OCI-LY1 (cell line): ENCODE data around the gene RAPGEF1.

Experiments
- H2AFZ ChIP-seq: fragments of 200-600 bp; sonication (generic), shearing (Covaris generic); 2 replicates; pipeline ENCODE4 v1.6.0; 2014; ENCODE audit warnings: antibody characterized with exemption, mild to moderate bottlenecking, low read length
- H3F3A ChIP-seq: fragments of 200-600 bp; sonication (generic), shearing (Covaris generic); 2 replicates; pipeline ENCODE4 v1.6.0; 2014; ENCODE audit warnings: mild to moderate bottlenecking, antibody characterized with exemption, low read length, moderate library complexity; ENCODE audit not compliant: insufficient read depth
- H3K27ac ChIP-seq: fragments of 200-600 bp; sonication (generic); 2 replicates; pipeline ENCODE4 v1.5.1; 2014; ENCODE audit warnings: low read length, mixed run types, mild to moderate bottlenecking, low read depth; ENCODE audit not compliant: poor library complexity, severe bottlenecking
- H3K27me3 ChIP-seq: fragments of 200-600 bp; sonication (generic); 2 replicates; pipeline ENCODE4 v1.6.0; 2014; ENCODE audit warnings: antibody characterized with exemption, mild to moderate bottlenecking, low read length, moderate library complexity; ENCODE audit not compliant: insufficient read depth
- H3K36me3 ChIP-seq: fragments of 200-600 bp; sonication (generic); 2 replicates; pipeline ENCODE4 v1.6.1; 2014; ENCODE audit warnings: mild to moderate bottlenecking, antibody characterized with exemption, low read length, moderate library complexity, mixed read lengths; ENCODE audit not compliant: insufficient read depth
- H3K4me1 ChIP-seq: fragments of 200-600 bp; sonication (generic); 2 replicates; pipeline ENCODE4 v1.5.1; 2014; ENCODE audit warnings: mild to moderate bottlenecking, low read length, moderate library complexity; ENCODE audit not compliant: insufficient read depth, severe bottlenecking
- H3K4me2 ChIP-seq: fragments of 200-600 bp; sonication (generic), shearing (Covaris generic); 2 replicates; pipeline ENCODE4 v1.6.1; 2014; ENCODE audit warnings: low read length
- H3K4me3 ChIP-seq: fragments of 200-600 bp; sonication (generic); 2 replicates; pipeline ENCODE4 v1.5.1; 2014; ENCODE audit warnings: low read length, low read depth, mild to moderate bottlenecking, mixed read lengths; ENCODE audit not compliant: poor library complexity, severe bottlenecking
- H3K79me2 ChIP-seq: fragments of 200-600 bp; shearing (Covaris generic); 2 replicates; pipeline ENCODE4 v1.6.1; 2016; ENCODE audit warnings: mixed run types, low read length, mixed read lengths; ENCODE audit not compliant: insufficient read depth
- H3K9ac ChIP-seq: fragments of 200-600 bp; sonication (generic), shearing (Covaris generic); 2 replicates; pipeline ENCODE4 v1.6.1; 2014; ENCODE audit warnings: mild to moderate bottlenecking, low read length, mixed read lengths
- H3K9me2 ChIP-seq: fragments of 200-600 bp; sonication (generic), shearing (Covaris generic); 2 replicates; pipeline ENCODE4 v1.6.1; 2014; ENCODE audit warnings: low read depth, mild to moderate bottlenecking, low read length, mixed read lengths
- H3K9me3 ChIP-seq: fragments of 200-600 bp; shearing (Covaris generic); 2 replicates; pipeline ENCODE4 v1.6.1; 2014; ENCODE audit warnings: low read length, mixed read lengths
- H4K20me1 ChIP-seq: fragments of 200-600 bp; sonication (generic), shearing (Covaris generic); 2 replicates; pipeline ENCODE4 v1.6.0; 2016; ENCODE audit warnings: mild to moderate bottlenecking, low read length; ENCODE audit not compliant: insufficient read depth
- EZH2 ChIP-seq: fragments of 200-600 bp; sonication (generic), shearing (Covaris generic); IDR thresholded peaks from 2 replicates; pipeline ENCODE4 v1.8.0; 2017; ENCODE audit warnings: borderline replicate concordance, mixed run types, mild to moderate bottlenecking, antibody characterized with exemption, low read length, moderate library complexity, mixed read lengths
- TF ChIP-seq, protein P1 (sequence below): fragments of 200-600 bp; sonication (generic), shearing (Covaris generic); IDR thresholded peaks from 2 replicates; pipeline ENCODE4 v1.5.1; 2017; ENCODE audit warnings: mild to moderate bottlenecking, antibody characterized with exemption, low read length, moderate library complexity, mixed read lengths

Gene RAPGEF1

DNA sequence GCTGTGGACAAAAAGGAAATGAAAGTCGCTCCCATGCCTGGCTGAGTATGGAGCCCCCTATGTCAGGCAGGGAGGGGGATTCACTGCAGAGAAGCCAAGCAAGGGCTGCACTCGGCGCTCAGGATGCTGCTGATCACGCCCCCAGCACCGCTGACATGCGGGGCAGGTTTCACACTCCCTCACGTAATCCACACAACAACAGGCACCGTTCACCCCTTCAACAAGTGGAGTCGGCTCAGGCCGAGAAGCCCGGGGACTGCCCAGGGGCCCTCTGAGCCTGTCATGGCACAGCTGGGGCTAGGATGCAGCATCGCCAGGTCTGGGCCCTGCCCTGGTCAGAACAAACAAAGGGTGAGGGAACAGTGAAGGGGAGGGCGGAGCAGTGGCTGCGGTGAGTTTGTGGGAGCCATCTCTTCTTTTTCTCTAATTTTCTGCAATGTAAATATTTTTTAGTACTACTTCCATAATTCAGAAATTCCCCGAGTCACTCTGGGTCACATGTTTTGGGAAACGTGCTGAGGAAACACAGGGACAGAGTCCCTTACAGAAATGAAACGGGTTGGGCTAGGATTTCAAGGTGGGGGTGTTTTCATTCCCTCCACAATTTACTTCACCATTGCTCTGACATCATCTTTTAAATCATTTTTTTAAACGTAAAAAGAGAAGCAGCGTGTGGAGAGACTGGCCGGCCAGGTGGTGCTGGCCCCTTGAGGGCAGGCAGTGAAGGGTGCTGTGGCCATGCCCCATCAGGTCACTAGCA, 144.8 kb downstream of the RAPGEF1 start:
- no peak overlapping the region for H3K4me2 ChIP-seq
- H3K4me1 ChIP-seq: no peaks in the 10 kb centered on the region
- H3K27me3 ChIP-seq: no peaks in the 10 kb centered on the region
- H3K4me3 ChIP-seq: no peak overlapping the region
- H3K79me2 ChIP-seq: no peaks in the 10 kb centered on the region
- H3K9me3 ChIP-seq: no peaks in the 10 kb centered on the region
- no peak overlapping the region for H2AFZ ChIP-seq
- H3K36me3 ChIP-seq: peaks cover 94% of the 10 kb centered on the region
- TF ChIP-seq, protein P1, sequence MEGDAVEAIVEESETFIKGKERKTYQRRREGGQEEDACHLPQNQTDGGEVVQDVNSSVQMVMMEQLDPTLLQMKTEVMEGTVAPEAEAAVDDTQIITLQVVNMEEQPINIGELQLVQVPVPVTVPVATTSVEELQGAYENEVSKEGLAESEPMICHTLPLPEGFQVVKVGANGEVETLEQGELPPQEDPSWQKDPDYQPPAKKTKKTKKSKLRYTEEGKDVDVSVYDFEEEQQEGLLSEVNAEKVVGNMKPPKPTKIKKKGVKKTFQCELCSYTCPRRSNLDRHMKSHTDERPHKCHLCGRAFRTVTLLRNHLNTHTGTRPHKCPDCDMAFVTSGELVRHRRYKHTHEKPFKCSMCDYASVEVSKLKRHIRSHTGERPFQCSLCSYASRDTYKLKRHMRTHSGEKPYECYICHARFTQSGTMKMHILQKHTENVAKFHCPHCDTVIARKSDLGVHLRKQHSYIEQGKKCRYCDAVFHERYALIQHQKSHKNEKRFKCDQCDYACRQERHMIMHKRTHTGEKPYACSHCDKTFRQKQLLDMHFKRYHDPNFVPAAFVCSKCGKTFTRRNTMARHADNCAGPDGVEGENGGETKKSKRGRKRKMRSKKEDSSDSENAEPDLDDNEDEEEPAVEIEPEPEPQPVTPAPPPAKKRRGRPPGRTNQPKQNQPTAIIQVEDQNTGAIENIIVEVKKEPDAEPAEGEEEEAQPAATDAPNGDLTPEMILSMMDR: no peak
- no peak for TF ChIP-seq EZH2
- peak overlapping the region; percentile 33 for H3K27ac ChIP-seq
- no peaks in the 10 kb centered on the region for H4K20me1 ChIP-seq
- H3K9me2 ChIP-seq: no peaks in the 10 kb centered on the region
- H3K9ac ChIP-seq: no peak overlapping the region
- H3F3A ChIP-seq: no peaks in the 10 kb centered on the region

DNA sequence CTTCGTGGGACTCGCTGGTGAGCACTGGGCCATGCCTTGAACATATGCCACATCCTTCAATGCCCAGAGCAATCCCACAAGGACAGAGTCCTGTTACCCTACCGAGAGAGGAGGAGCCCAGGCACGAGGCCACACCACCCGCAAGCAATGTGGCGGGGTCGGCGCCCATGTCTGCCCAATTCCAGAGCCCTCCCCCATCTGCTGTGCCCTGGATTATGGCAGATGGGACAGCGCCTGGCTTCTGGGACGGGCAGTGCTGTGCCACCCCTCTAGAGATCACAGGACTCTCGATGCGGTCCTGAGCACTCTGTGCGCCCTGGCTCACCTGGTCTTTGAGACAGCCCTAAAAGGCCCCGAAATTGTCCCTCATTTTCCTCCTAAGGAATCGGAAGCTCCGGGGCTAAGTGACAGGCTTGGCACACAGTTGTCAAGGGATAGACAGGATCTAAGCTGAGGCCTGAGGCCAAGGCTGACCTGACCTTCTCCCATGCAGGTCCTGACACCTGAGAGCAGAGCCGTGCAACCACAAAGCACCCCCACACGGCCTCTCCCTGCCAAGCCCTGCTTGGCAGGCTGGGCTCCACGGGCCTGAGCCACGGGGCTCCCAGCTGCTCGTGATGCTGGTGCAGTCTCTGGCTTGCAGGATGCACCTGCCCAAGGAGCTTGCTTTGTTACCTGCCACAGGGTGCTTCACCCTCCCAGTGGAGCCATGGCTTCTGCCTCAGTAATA, 145.8 kb downstream of the RAPGEF1 start:
- Histone ChIP-seq H3K9me3 (no peaks in the 10 kb centered on the region), H4K20me1 (no peaks in the 10 kb centered on the region), H3K9me2 (no peaks in the 10 kb centered on the region), H3K27me3 (no peaks in the 10 kb centered on the region), H3K4me1 (no peaks in the 10 kb centered on the region), H3K4me3 (no peak overlapping the region), H3K36me3 (peaks cover 94% of the 10 kb centered on the region), H3K79me2 (no peaks in the 10 kb centered on the region), H3K27ac (peak overlapping the region; percentile 33), H3K9ac (no peak overlapping the region), H2AFZ (no peak overlapping the region), H3K4me2 (no peak overlapping the region), H3F3A (no peaks in the 10 kb centered on the region)
- TF ChIP-seq EZH2: no peak
- TF ChIP-seq, protein P1: no peak

DNA sequence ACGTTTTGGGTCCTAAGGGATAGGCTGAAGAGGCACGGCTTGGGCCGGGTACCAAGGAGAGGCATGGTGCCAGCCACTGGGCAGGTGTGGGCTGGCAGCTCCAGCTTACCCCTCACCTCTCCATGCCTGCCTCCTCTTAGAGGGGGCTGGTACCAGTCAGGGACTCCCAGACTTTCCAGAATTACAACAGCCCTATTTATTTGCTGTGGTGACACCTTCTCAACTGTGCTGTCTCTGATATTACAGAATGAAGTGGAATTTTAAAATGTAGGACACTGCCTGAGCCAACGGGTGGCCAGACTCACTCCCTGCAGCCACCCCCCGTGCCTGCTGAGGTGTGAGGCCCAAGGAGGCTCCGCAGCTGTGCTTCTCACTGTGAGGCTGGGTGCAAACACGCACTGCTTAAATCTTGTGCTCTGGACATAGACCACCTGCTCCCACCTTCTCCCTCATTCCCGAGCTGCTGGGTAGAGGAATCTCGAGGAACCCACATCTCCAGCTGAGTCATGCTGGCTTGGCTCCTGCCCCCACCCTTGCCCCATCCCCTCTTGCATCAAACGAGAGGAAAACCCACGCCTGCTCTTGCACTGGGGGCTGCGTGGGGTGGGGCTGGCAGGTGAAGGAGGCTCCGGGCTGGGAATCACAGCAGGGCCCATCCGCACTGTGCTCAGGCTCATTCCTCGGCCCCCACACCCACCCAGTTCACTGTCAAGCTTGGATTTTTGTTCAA, 146.6 kb downstream of the RAPGEF1 start:
- H3K79me2 ChIP-seq: no peaks in the 10 kb centered on the region
- H3K4me1 ChIP-seq: no peaks in the 10 kb centered on the region
- H3K4me3 ChIP-seq: no peak overlapping the region
- no peaks in the 10 kb centered on the region for H3K9me3 ChIP-seq
- H3K9ac ChIP-seq: no peak overlapping the region
- no peaks in the 10 kb centered on the region for H3K9me2 ChIP-seq
- TF ChIP-seq, protein P1: no peak
- no peak for TF ChIP-seq EZH2
- no peaks in the 10 kb centered on the region for H4K20me1 ChIP-seq
- H2AFZ ChIP-seq: no peak overlapping the region
- no peaks in the 10 kb centered on the region for H3K27me3 ChIP-seq
- no peaks in the 10 kb centered on the region for H3F3A ChIP-seq
- no peak overlapping the region for H3K27ac ChIP-seq
- no peak overlapping the region for H3K4me2 ChIP-seq
- peaks cover 96% of the 10 kb centered on the region for H3K36me3 ChIP-seq
